Measurements from ENCODE around the gene LRRC8B. TPM values are rescaled to one million over a fixed set of nuclear protein-coding genes. Genes with fewer than 3 reads are reported as not detected.

Gene LRRC8B
- total and polyA plus RNA-seq, 9 of the 15 experiments (the other 6 are each of a cell fraction or from before 2014, with no cell fraction given): 4.3 to 43.7 (median 14.4) TPM

DNA sequence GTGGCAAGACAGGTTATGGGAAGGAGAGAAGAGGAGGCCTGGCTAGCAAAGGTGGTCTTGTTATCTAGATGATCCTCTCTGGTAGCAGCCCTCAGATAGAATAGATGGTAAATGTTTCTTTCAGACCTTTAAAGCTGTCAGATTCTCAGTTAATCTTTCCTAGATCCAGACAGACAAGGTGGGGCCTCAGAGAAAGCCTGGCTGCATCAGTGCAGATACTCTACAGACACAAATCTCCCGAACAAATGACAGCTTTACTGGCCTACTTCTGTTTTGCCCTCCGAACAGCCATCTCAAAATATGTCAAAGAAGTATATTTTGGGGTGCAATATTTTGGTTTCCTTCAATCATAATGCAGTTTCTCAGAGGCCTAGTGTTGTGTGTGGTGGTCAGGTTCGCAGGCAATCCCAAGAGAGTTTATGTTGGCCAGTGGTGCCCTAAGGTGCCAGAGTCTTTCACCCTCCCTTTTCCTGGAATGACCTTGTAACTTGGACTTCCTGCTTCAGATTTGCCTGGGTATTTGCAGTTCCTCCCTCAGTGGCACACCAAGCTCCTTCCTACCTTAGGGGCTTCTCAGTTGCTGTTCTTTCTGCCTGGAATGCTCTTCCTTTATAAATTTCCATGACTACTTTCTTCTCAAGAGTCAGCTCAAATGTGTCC is 7.0 kb downstream of the LRRC8B start:
- Histone ChIP-seq H3K9me3 (replicated peaks; ENCODE audit: control insufficient read depth, insufficient read depth, low read depth, low read length) (peaks cover 9% of the 10 kb centered on the region), H3K4me2 (ENCODE audit: insufficient read depth, low read length) (no peak overlapping the region; the same call in 1 of the 2 replicates), H4K20me1 (replicated peaks; ENCODE audit: control insufficient read depth, insufficient read depth, low read length) (peaks cover 5% of the 10 kb centered on the region; the same call in 1 of the 2 replicates), H3K4me3 (no peak overlapping the region), H3K27ac (ENCODE audit: extremely low read depth, low read depth, low read length) (peak overlapping the region; percentile 9; the same call in 1 of the 3 replicates), H3K9ac (ENCODE audit: insufficient read depth in 1 of 2, low read depth in 2 of 2, low read length in 2 of 2) (no peak overlapping the region), H3K27me3 (ENCODE audit: control insufficient read depth in 2 of 2, insufficient read depth in 2 of 2, low read length in 2 of 2) (no peaks in the 10 kb centered on the region), H3K9me1 (ENCODE audit: control insufficient read depth, insufficient read depth, low read length) (no peaks in the 10 kb centered on the region), H3K4me1 (replicated peaks in 1 of 2; ENCODE audit: control insufficient read depth in 2 of 2, insufficient read depth in 2 of 2, low read length in 2 of 2) (peaks cover 0 to 70% of the 10 kb centered on the region in 2 experiments; a peak in 4 of 5 replicates), H3K36me3 (ENCODE audit: control insufficient read depth, insufficient read depth, low read length) (peaks cover 82% of the 10 kb centered on the region), H2AFZ (ENCODE audit: low read depth, low read length) (no peak overlapping the region), H3K79me2 (ENCODE audit: control insufficient read depth, insufficient read depth, low read length) (peaks cover 98% of the 10 kb centered on the region)
- 56% methylated on average over 3 of the region's 3 CpGs for WGBS (ENCODE audit: insufficient coverage, low coverage, missing lambda C conversion rate)
- FAIRE-seq: no peak
- BruUV-seq (replicated peaks): no TSS peak
- no peak for DNase-seq (ENCODE audit: extremely low read depth in 1 of 4, low spot score in 3 of 4)
- no peak for ATAC-seq
- POLR2A ChIA-PET: interaction anchor here (1.9 kb wide), 2 partner anchors 9 to 16 kb away, joined by 5 to 10 read pairs; no protein-coding TSS in a partner anchor
- CTCF ChIA-PET (ENCODE audit: low intra/inter-chr PET ratio): no interaction called here
- in situ Hi-C loops (cut with MboI): no loop called here
- TF ChIP-seq, protein P1, sequence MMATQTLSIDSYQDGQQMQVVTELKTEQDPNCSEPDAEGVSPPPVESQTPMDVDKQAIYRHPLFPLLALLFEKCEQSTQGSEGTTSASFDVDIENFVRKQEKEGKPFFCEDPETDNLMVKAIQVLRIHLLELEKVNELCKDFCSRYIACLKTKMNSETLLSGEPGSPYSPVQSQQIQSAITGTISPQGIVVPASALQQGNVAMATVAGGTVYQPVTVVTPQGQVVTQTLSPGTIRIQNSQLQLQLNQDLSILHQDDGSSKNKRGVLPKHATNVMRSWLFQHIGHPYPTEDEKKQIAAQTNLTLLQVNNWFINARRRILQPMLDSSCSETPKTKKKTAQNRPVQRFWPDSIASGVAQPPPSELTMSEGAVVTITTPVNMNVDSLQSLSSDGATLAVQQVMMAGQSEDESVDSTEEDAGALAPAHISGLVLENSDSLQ (IDR thresholded peaks at IDR 0.05): peak; percentile 27; the same call in 1 of the 2 replicates
- TF ChIP-seq, protein P2, sequence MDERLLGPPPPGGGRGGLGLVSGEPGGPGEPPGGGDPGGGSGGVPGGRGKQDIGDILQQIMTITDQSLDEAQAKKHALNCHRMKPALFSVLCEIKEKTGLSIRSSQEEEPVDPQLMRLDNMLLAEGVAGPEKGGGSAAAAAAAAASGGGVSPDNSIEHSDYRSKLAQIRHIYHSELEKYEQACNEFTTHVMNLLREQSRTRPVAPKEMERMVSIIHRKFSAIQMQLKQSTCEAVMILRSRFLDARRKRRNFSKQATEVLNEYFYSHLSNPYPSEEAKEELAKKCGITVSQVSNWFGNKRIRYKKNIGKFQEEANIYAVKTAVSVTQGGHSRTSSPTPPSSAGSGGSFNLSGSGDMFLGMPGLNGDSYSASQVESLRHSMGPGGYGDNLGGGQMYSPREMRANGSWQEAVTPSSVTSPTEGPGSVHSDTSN (CRISPR knock-in tag; IDR thresholded peaks at IDR 0.05; ENCODE audit: low read depth): no peak
- TF ChIP-seq, protein P2 (tag; conservative IDR thresholded peaks at IDR 0.05; ENCODE audit: low read depth): peak; percentile 77
- TF ChIP-seq CBFA2T3 (IDR thresholded peaks at IDR 0.05) (peak; percentile 19; the same call in 1 of the 2 replicates), ZNF239 (CRISPR knock-in tag; IDR thresholded peaks at IDR 0.05) (no peak), CBFA2T2 (conservative IDR thresholded peaks at IDR 0.05) (0 out of 2 replicates have a peak, but pooled peaks have one; percentile 14), STAT5B (CRISPR knock-in tag; IDR thresholded peaks at IDR 0.05) (no peak), MEIS2 (IDR thresholded peaks at IDR 0.05; ENCODE audit: partially characterized antibody) (peak; percentile 55), NFE2 (IDR thresholded peaks at IDR 0.05; ENCODE audit: low read depth) (no peak)
- intact Hi-C loops (cut with micrococcal nuclease): loop anchor here (10.0 kb wide), 1 partner anchor 173 kb away; no protein-coding TSS in a partner anchor
